H7 (cell line): ENCODE measurements around the gene RNF6. TPM values are rescaled to one million over a fixed set of nuclear protein-coding genes. Genes with fewer than 3 reads are reported as not detected.
"Not testable (repeated sequence)": the region's sequence is repeated elsewhere in the genome, so short reads cannot be mapped to it uniquely, and the experiment has no call there.

Source experiments
- DNase-seq: peaks from one replicate; pipeline ENCODE4 v3.0.0; 2012
- H3K27me3 ChIP-seq: 2 replicates; pipeline ENCODE4 v1.6.0; 2011; ENCODE audit warnings: mild to moderate bottlenecking, low read length; ENCODE audit not compliant: control insufficient read depth, insufficient read depth
- H3K36me3 ChIP-seq: replicated peaks from 2 replicates; pipeline ENCODE4 v1.5.1; 2011; ENCODE audit warnings: low read length; ENCODE audit not compliant: control insufficient read depth, insufficient read depth
- H3K4me3 ChIP-seq: 2 replicates; pipeline ENCODE4 v1.5.1; 2011; ENCODE audit warnings: low read depth, mild to moderate bottlenecking, control low read depth, low read length, moderate library complexity; ENCODE audit not compliant: insufficient read depth
- total RNA-seq: library from RNA; depleted of rRNA; stranded (reverse); fragments of >200 nt; shearing (Covaris generic); gene quantifications from 2 replicates; pipeline ENCODE4 v1.2.3, GENCODE V29; 2014; rRNA removed

RNF6 gene
- 10.7 and 15.8 TPM in 2 replicates for total RNA-seq

GRCh38 chr13:26221721-26222519 is at the start of gene RNF6:
Gene RNF6 (minus strand): TSS chr13:26222314. CDS start chr13:26219649, 2,665 bp downstream.
- H3K36me3 ChIP-seq, result peaks cover 14% of the 10 kb centered on the region
- no peaks in the 10 kb centered on the region for H3K27me3 ChIP-seq
- DNase-seq, result peak; percentile 97
- peak within 1 kb of the TSS; percentile 95 for H3K4me3 ChIP-seq

- DNase-seq, result no peak
- Histone ChIP-seq H3K27me3 (no peaks in the 10 kb centered on the region), H3K4me3 (no peak overlapping the region), H3K36me3 (no peaks in the 10 kb centered on the region)
Observed at GRCh38 chr13:26270707-26271106, 48.6 kb upstream of the RNF6 start.

- Histone ChIP-seq H3K4me3 (no peak overlapping the region), H3K27me3 (no peaks in the 10 kb centered on the region), H3K36me3 (no peaks in the 10 kb centered on the region)
- no peak for DNase-seq
Observed at GRCh38 chr13:26266311-26266710, 44.2 kb upstream of the RNF6 start.

GRCh38 chr13:26262156-26262555 is 40.0 kb upstream of the RNF6 start:
- H3K36me3 ChIP-seq, result no peaks in the 10 kb centered on the region
- H3K4me3 ChIP-seq, result no peak overlapping the region
- no peak for DNase-seq
- no peaks in the 10 kb centered on the region for H3K27me3 ChIP-seq

GRCh38 chr13:26259634-26260033 is 37.5 kb upstream of the RNF6 start:
- no peak for DNase-seq
- no peak overlapping the region for H3K4me3 ChIP-seq
- H3K36me3 ChIP-seq, result no peaks in the 10 kb centered on the region
- H3K27me3 ChIP-seq, result no peaks in the 10 kb centered on the region

- no peak for DNase-seq
- no peak overlapping the region for H3K4me3 ChIP-seq
- no peaks in the 10 kb centered on the region for H3K36me3 ChIP-seq
- H3K27me3 ChIP-seq, result no peaks in the 10 kb centered on the region
Observed at GRCh38 chr13:26257049-26257448, 34.9 kb upstream of the RNF6 start.

- Histone ChIP-seq H3K36me3 (no peaks in the 10 kb centered on the region), H3K4me3 (no peak overlapping the region; the same call in 1 of the 2 replicates), H3K27me3 (no peaks in the 10 kb centered on the region)
- no peak for DNase-seq
Observed at GRCh38 chr13:26255691-26256277, 33.7 kb upstream of the RNF6 start.

- Histone ChIP-seq H3K36me3 (no peaks in the 10 kb centered on the region), H3K27me3 (no peaks in the 10 kb centered on the region), H3K4me3 (peak overlapping the region; percentile 86)
- no peak for DNase-seq
Observed at GRCh38 chr13:26255115-26255514, 33.0 kb upstream of the RNF6 start.

GRCh38 chr13:26254583-26255111 is 32.5 kb upstream of the RNF6 start:
- DNase-seq, result peak; percentile 71
- no peaks in the 10 kb centered on the region for H3K27me3 ChIP-seq
- H3K36me3 ChIP-seq, result no peaks in the 10 kb centered on the region
- H3K4me3 ChIP-seq, result peak overlapping the region; percentile 86

- peak within 1 kb of the TSS; percentile 86 for H3K4me3 ChIP-seq
- peak; percentile 89 for DNase-seq
- H3K36me3 ChIP-seq, result no peaks in the 10 kb centered on the region
- no peaks in the 10 kb centered on the region for H3K27me3 ChIP-seq
Observed at GRCh38 chr13:26253787-26254582, 31.9 kb upstream of the RNF6 start, which contains the start of gene CDK8. Gene CDK8 (plus strand): TSS chr13:26254129. CDS start chr13:26254642, 513 bp downstream.

- H3K4me3 ChIP-seq, result peak overlapping the region; percentile 86
- DNase-seq, result no peak
- no peaks in the 10 kb centered on the region for H3K36me3 ChIP-seq
- H3K27me3 ChIP-seq, result no peaks in the 10 kb centered on the region; the same call in 1 of the 2 replicates
Observed at GRCh38 chr13:26253262-26253786, 31.2 kb upstream of the RNF6 start.

- H3K4me3 ChIP-seq, result not testable (repeated sequence)
Observed at GRCh38 chr13:26252006-26252405, 29.9 kb upstream of the RNF6 start.

GRCh38 chr13:26249551-26249950 is 27.4 kb upstream of the RNF6 start:
- H3K27me3 ChIP-seq, result no peaks in the 10 kb centered on the region; the same call in 1 of the 2 replicates
- no peak for DNase-seq
- no peak overlapping the region for H3K4me3 ChIP-seq
- H3K36me3 ChIP-seq, result no peaks in the 10 kb centered on the region

More at GRCh38 chr13:26252006-26252405, 29.9 kb upstream of the RNF6 start:
- not testable (repeated sequence) for H3K27me3 ChIP-seq, H3K36me3 ChIP-seq, DNase-seq

- Histone ChIP-seq H3K4me3 (no peak overlapping the region), H3K27me3 (no peaks in the 10 kb centered on the region; the same call in 1 of the 2 replicates), H3K36me3 (no peaks in the 10 kb centered on the region)
- DNase-seq, result no peak
Observed at GRCh38 chr13:26247608-26248007, 25.5 kb upstream of the RNF6 start.
